T-helper 1 cell treated with Interleukin-12 subunit alpha and Interleukin-12 subunit beta and Interleukin-4 antibody, amounts not matched to agents 30 ng/mL and 1 ng/mL, for 36 hours (primary cell): ENCODE results near the gene COPB1. TPM values are rescaled to one million over a fixed set of nuclear protein-coding genes. Genes with fewer than 3 reads are reported as not detected.

ENCODE experiments used
- total RNA-seq: library from RNA; stranded (reverse); gene quantifications from 2 replicates; pipeline ENCODE4 v1.2.3, GENCODE V29; 2022

The COPB1 gene
- total RNA-seq, 1 donor from 2014 or later: 111 TPM

Other genes starting within 250 kb of the COPB1 start
- 73.5 and 78.3 TPM in 2 replicates for gene RRAS2, start 140.6 kb downstream of the COPB1 start, total RNA-seq
- 261 and 264 TPM in 2 replicates for gene PSMA1, start 20.6 kb upstream of the COPB1 start, total RNA-seq
- 113 and 125 TPM in 2 replicates for gene PDE3B, start 144.0 kb upstream of the COPB1 start, total RNA-seq